HG02642 (cell line): ENCODE data around the gene CYRIA.

Experiments used
- ATAC-seq: cut with Tn5 transposase; IDR thresholded peaks from one replicate; pipeline ENCODE4 v1.9.1; 2021; ENCODE audit warnings: mild to moderate bottlenecking; ENCODE audit not compliant: unreplicated experiment, poor library complexity

The CYRIA gene

DNA sequence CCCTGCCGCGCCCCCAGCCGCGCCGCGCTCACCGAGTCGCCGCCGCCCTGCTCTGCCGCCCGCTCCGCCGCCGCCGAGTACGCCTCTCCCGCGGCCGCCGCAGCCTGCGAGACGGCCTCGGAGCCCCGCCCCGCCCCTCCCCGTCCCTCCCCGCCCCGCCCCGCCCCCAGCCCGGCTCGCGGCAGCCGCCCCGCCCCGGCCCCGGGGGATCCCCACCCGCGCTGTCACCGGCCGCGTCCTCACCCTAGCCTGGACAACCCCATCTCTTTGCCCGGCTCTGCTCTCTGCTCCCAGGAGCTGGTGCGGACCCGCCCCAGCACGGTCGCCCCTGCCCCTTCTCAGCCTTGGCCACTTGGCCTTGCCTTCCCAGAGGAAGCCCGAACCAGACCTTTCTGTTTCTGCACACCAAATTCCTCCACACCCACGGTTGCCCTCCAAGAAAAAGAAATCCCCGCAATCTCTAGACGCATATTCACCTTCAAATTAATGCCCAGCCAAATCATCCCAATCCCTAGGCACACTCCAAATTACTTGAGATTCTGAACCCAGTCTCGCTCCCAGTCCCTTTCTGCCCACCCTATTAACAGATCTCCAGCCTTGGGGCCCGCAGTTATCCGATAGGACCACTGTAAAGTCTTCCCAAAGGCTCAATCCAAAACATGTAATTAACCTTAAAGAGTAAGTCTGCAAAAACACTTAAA lies at the start of gene CYRIA:
TSS of gene CYRIA (minus strand) at position 87 of the 701 bp plus-strand sequence. CDS start 77,715 bp downstream, outside the sequence.
- peak; percentile 80 for ATAC-seq

DNA sequence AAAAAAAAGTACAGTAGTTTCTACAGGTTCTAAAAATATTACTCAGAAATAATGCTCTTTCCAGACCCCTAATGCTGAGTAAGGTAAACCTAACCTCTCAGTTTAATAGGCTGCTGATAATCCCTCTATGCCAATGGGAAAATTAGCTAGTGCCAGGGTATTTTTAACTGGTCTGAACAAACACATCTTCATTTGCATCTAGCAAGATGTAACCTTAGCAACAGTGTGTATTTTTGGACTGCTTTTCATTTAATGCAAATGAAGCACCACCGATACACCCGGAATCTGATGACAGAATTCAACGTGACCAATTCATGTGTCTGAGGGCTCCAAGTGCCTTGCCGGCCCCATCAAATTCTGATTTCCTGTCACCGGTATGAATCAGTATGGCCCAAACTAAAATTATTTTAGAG lies 47.4 kb upstream of the CYRIA start:
- ATAC-seq: peak; percentile 54

DNA sequence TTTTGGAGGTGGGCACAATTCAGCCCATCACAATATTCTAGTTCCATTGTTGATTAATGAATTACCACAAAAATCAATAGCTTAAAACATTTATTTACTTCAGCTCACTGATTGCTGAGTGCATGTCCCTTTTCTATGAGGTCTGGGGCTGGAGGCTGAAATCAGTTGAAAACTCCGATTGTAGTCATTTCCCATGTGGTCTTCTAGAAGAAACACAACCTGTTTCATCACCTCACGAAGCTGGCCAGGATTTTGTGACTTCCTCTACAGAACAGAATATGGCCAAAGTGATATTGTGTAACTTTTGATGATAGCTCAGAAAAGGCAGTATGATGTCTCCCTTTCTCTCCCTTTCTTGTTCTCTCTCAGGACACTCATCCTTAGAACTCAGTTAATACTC lies 44.1 kb upstream of the CYRIA start:
- no peak for ATAC-seq

DNA sequence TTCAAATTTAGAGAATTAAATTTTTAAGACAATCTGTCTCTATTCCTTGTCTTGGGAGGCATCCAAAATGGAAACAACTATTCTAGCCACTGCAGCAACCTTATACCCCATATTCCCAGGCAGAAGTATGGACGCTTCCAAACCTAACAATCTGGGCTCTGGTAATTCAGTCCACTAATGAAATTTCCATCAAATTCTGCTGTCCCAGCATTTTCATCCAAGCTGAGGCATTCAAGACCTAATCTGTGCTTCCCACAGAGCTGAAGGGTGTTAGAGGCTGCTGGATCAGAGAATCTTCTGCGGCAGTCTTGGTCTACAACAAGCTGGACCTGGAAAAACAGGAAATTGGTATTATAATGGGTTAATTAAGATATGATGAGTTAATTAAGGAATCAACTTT lies 42.5 kb upstream of the CYRIA start:
- ATAC-seq: no peak

DNA sequence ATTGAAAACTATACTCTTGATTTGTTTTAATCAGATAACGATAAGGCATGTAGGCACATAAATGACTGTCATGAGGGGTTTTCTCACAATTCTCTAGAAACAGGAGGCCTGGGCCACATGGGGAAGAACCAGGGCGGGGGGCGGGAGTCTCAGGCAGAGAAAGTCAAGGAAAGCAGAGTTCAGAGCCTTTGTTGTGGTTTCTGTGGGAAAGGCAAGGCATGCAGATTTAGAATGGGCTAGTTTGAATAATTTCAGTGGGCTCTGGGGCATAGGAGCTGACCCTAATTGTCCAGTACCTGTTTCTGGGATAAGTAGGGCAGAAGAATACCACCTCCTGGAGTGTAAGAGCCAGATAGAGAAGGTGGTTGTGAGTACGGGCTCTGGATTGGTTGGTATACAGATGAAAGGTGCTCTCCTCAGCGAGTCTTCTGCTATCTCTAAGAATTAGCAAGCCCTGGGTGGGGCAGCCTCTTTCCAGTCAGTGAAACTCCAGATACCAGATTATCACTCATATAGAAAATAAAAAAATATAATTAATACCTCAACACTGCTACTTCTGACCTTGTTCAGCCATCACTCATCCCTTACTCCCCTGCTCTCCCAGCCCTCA lies 41.5 kb upstream of the CYRIA start:
- ATAC-seq: no peak

DNA sequence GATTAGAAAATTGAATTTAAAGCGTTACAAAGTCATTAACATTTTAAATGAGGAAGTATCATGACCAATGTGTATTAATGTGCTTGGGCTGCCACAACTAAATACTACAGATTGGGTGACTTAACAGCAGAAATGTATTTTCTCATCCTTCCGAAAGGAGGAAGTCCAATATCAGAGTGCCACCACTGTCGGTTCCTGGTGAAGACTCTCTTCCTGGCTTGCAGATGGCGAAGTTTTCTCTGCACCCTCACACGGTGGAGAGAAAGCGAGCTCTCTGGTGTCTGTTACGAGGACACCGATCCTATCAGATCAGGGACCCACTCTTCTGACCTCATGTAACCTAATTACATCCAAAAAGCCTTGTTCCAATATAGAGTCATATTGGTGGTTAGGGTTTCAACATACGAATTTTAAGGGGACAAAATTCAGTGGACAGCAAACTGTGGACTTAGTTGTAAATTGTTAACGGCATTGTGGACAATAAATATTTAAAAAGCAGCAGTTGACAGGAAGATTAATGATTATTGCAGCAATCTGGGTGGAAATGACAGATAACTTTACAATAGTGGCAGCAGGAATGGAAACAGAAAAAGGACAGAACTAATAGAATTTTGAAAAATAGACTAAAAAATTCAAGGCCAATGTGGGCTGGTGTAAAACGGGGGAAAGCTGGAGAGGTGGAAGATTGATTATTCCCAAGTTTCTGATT lies 35.1 kb upstream of the CYRIA start:
- ATAC-seq: no peak

DNA sequence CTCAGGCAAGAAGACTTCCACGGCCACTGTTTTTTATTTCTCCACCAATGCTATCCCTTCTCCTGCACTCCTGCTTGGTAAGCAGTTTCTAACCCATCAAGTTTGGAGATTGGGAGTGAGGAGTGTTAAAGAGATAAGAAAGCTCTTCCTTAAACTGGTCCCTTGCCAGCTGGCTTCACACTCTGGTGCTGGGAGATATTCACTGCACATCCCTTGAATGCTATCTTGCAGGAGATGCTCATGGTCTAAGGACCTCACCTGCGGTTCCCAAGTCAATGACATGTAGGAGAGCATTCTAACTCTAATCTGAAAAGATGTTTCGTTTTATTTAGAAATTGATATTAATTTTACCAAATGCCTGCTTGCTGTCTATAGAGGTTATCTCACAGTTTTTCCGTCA lies 28.2 kb upstream of the CYRIA start:
- no peak for ATAC-seq

DNA sequence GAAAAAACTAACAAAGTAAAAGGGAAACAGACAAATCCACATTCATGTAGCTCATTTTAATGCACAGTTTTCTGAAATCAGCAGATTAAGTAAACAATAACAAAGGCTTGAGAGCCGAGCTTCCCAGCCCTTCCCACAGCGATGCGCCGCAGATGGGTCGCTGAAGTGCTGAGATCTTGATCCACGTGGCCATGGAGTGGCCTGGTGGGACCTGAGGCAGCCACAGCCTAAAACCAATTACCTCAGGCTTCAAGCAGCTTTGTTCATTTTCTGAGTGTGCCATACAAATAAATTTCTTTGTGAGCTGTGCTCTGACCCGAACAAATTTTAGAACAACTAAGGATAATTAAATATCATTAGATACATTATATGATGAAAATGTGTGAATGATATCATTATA lies 25.6 kb upstream of the CYRIA start:
- ATAC-seq: no peak

DNA sequence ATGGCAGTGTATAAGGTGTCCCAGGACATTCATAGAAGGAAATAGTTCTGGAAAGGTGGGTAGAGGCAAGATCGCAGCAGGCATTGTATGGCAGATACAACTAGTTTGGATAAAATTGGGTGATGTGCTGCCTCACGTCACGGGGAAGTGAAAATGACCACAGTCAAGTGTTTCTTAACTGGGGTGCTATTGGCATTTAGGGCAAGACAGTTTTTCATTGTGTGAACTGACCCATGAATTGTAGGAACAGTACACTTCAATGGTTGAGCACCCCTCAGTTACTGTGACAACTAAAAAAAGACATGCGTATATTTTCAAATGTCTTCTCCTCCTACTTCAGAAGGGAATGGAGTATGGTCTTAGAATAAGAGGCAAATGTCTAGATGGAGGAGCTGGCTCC lies 22.3 kb upstream of the CYRIA start:
- no peak for ATAC-seq

DNA sequence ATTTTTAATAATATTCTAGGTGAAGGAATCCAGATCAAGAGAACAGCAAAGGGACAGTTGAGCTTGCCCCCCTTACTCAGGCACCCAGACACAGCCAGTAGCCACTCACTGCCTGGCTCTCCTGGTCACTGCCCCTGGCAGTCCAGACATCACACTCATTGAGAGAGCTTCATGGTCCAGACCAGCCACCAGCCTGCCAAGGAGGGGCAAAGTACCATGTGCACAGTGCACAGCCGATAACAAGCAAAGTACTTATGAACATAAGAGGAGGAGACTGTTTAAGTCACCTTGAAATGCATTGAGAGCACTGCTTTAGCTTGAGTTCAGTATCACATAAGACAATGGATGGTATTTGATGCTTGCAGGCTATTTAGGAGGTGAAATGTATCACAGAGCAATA lies 21.6 kb upstream of the CYRIA start:
- no peak for ATAC-seq

DNA sequence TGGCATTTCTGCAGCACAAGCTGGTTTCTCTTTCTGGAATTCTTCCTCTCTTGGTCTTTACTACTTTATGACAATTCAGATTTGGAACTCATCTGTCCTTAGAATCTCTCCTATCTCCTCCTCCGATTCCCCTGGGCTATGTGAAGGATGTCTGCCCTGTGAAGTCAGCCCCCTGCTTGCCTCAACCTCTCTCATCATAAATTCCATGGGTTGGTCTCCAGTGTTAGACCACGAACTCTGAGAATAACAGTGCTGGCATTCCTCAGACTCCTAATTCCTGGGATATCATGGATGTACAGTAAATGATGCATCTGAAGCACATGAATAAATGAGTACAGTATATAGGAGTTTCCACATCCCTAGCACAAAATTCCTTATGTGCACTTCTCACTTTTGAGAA lies 21.0 kb upstream of the CYRIA start:
- ATAC-seq: no peak

DNA sequence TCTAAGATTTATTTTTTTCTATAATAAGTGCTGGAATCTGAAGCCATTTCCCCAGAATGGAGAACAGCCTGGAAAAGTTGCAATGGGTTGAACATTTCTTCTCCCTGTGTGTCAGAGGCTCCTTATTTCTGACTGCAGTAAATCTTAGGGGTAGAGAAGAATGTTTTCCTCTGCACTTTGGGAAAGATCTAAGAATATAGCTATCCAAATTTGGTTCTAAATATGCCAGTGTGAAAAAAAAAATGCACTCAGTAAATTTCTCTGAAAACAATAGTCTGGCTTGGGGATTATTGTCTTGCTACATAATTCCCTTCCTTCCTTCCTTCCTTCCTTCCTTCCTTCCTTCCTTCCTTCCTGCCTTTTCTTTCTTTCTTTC lies 19.7 kb upstream of the CYRIA start:
- ATAC-seq: no peak

DNA sequence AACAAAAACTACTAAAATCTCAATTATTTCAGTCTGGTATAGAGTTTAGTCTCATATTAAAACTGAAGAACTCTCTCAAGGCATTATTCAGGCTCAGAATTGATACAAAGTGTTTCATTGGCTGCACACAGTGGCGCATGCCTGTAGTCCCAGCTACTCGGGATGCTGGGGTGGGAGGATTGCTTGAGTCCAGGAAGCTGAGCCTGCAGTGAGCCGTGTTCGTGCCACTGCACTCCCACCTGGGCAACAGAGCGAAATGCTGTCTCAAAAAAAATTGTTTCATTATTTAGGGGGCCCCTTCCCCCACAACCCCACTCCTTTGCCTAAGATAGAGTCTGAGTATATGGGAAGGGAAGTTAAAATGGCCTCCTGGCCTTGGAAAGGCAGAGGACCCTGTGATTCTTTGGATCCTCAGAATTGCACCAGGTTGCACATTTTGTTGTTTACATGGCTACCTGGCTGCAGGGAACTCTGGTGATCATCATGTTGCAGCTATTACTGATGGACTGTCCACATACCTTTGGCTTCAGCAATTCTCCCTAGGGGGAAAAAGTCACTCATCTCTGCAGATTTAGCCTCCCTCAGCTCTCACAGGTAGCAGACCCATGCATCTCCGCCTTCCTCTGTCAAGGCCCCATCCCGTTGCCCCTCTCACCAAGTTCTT lies 19.2 kb upstream of the CYRIA start:
- no peak for ATAC-seq

DNA sequence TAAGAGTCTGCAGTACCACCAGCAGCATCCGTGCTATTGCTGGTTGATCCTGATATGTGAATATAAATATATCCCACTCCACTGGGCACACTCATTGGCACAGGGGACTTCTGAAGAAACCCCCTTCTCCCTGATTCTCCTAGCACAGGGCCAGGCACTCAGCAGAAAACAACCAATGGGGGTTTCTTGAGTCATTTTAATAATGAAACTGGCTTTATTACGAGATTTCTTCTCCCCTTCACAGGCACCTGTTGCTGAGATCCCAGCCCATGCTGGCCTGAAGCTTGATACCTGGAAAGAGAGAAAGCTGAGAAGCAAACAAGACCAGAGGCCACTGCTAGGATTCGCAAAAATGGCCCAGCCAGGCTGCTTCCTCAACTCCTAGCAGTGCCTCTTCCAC lies 17.9 kb upstream of the CYRIA start:
- ATAC-seq: no peak

DNA sequence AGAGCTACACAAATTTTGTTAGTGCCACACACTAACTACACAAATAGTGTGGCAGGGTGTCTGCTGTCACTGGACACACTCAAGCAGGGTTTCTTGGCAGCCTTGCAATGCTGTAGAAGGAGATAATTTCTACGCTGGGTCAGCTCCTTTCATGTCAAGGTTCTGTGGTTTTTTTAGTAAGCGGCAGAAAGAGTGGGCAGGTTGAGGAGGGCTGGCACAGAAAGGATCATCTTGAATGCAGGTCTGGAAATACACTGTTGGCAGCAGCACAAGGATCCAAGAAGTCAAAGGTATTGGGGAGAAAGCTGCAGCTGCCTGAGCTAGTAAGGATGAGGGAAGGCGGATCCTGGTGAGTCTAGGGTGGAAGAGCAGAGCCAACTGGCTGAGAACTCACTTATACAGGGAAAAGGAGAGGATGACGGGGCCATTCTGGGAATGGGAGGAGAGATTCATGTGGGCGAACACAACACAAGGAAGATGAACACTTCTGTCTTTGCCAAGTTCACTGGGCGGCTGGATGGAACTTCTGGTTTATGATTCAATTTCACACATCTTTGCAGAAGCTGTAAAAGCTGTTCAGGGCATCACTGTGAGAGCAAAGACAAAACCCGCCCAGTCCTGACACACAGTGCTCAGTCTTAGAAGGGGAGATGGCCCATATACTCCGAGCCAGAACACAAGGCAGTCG lies 16.9 kb upstream of the CYRIA start:
- no peak for ATAC-seq

DNA sequence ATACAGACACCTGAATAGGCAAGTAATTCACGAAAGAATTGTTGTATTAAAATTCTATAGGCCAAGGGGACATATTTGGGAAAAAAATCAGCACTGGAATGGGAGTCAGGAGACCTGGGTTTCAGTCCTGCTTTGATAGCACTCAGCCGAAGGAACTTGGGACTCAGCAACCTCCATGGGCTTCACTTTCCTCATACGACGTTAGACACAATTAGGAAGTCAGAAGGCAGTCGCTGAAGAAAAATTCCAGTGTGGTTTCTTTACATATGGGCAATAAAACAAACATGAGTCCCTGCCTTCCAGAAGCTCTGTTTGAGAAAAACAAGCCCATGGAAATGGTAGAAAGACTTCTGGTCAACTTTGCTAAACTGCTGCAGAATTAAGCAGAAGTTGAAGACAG lies 15.1 kb upstream of the CYRIA start:
- ATAC-seq: no peak

DNA sequence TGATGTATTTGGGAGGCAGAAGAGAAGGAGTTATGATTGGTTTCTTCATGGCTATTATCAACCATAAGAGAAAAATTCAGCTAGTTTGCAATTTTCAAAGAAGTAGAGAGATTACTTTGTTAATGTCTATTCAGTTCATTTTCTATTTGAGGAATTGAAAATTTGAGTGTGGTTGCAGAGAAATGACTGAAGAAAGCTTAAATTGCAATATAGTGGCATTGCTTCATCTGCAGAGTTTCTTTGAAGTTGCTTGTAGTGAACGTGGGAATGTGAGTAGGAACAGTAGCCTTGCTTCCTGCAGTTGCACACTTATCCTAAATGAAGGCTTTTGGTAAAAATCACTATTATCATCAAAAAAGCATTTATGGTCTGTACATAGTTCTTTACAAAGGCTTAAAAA lies 14.7 kb upstream of the CYRIA start:
- ATAC-seq: no peak

DNA sequence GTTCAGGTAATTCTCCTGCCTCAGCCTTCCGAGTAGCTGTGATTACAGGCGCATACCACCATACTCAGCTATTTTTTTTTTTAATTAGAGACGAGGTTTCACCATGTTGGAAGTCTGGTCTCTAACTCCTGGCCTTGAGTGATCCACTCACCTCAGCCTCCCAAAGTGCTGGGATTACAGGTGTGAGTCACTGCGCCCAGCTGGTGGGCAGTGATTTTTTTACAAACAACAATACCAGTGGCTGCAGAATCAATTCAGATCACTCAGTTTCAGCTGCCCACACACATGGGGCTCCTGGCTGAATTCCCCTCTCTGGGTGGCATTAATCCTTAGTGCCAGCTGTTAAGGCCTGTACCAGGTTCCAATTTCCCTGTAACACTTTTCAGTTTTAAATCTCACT lies 13.3 kb upstream of the CYRIA start:
- ATAC-seq: no peak

DNA sequence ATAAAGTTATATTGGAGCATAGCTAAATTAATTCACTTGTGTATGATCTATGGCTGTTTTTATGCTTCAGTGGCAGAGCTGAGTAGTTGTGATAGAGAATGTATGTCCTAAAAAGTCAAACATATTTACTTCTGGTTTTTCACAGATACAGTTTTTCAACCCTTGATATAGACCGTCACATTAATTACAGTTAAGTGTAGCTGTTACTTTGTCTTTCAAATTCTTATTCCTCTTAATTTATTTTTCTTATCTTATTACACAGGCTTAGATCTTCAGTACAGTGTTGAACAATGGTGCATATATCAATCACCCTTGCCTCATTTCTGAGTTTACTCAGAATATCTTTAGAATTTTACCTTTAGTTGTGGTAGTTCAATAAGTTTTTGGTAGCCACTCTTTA lies 12.2 kb upstream of the CYRIA start:
- no peak for ATAC-seq

DNA sequence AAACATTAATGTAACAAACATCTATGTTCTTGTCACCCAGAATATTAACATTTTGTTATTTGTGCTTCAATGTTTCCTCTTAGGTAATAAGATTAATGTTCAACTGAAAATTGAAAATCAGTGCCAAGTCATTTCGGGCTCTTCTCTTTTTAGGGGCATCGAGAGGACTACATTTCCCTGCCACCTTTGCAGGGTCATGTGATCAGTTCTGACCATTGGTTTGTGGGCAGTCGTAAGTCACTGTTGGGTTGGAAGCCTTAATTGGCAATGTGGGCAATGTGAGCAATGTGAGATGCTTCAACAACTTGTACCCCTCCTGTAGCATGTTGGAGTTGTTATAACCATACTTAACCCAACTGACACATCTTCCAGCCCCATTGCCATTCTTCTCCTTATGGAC lies 10.1 kb upstream of the CYRIA start:
- no peak for ATAC-seq

DNA sequence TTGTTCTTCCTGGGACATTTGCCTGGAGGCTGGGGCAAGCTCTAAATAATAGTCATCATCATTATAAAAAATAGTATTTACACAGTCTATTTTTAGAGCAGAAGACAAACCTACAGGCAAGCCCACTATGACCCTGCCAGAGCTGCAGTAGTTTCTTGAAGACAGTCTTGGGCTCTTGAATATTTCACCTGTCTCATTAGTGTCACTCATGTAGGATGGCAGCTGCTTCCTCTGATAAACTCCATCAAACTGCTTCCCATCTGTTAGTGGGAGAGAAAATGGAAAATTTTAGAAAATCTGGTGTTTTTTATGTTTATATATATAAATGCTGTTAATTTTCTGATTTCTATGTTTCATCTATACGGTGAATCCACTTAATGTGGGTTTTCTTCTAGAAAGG lies 8.5 kb upstream of the CYRIA start:
- ATAC-seq: no peak
